ENCODE results near the gene CCDC171.

The CCDC171 gene

GRCh38 chr9:15722888-15723287 lies 170.0 kb downstream of the CCDC171 start:
- DNase-seq (ENCODE audit: low spot score): no peak
- TF ChIP-seq CTCF (IDR thresholded peaks at IDR 0.05; ENCODE audit: extremely low read depth, missing control alignments): no peak

GRCh38 chr9:15724016-15724415 lies 171.2 kb downstream of the CCDC171 start:
- TF ChIP-seq CTCF (IDR thresholded peaks at IDR 0.05; ENCODE audit: extremely low read depth, missing control alignments): no peak
- DNase-seq (ENCODE audit: low spot score): no peak

DNA sequence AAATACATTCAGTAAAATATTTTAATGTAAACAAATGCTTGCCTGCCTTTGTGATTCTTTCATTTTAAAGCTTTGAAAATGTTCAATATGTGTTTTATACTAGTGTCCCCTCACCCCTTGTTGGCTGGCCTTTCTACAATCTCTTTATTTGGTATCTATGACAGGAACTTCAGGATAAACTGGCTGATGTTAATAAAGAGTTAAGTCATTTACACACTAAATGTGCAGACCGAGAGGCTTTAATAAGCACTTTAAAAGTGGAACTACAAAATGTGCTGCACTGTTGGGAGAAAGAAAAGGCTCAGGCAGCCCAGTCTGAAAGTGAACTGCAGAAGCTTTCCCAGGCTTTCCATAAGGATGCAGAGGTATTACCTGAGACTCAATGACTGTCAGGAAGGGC lies 171.8 kb downstream of the CCDC171 start:
- TF ChIP-seq CTCF (IDR thresholded peaks at IDR 0.05; ENCODE audit: extremely low read depth, missing control alignments): no peak
- no peak for DNase-seq (ENCODE audit: low spot score)

- TF ChIP-seq CTCF (IDR thresholded peaks at IDR 0.05; ENCODE audit: extremely low read depth, missing control alignments): no peak
- DNase-seq (ENCODE audit: low spot score): no peak
These were observed 173.1 kb downstream of the CCDC171 start for GRCh38 chr9:15725953-15726352.

DNA sequence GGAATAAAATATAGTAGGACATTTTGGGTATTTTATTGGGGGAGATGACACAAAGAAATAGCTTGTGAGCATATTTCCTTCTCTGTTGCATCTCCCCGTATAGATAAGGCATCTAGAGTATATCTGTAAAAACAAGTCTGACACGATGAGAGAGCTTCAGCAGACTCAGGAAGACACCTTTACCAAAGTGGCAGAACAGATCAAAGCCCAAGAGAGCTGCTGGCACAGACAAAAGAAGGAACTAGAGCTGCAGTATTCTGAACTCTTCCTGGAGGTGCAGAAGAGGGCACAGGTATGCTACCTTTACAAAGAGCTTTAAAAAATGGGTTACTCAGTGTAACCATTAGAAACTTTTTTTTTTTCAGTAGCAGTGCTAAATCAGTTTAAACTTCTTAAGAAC lies 176.7 kb downstream of the CCDC171 start:
- no peak for DNase-seq (ENCODE audit: low spot score)
- TF ChIP-seq CTCF (IDR thresholded peaks at IDR 0.05; ENCODE audit: extremely low read depth, missing control alignments): no peak

DNA sequence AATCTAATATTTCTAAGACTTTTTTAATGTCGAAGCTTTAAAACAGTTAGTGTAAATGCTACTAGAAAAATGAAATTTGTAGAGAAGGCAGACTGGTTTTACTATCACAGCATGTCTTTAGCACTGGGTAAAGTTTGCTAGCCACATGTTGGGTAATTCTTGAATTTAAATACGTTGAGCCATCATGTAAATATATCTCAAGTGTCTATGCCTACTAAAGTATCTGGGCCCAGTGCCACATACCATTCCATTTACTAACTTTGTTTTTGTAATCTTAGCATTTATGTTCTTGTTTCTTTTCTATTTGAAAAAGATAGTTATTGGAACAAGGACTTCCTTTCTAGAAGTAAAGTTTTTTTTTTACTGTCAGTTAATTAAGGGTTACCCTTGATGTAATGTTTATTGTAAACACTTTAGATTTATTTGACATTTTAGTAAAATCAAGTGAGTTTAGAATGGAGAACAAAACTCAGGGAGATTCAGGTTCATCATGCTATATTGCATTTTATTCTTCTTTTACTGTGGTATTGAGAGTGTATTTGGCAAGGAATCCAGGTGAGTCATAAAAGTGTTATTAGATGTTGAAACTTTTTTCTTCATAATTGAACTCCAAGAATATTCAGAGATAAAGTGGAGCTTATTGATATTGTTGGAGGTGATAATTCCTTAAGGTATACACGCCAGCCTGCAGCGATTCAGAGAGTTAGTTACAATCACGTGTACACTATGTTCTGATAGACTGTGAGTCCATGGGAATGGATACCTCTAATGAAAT lies 182.4 kb downstream of the CCDC171 start:
- DNase-seq (ENCODE audit: low spot score): no peak
- no peak for TF ChIP-seq CTCF (IDR thresholded peaks at IDR 0.05; ENCODE audit: extremely low read depth, missing control alignments)

DNA sequence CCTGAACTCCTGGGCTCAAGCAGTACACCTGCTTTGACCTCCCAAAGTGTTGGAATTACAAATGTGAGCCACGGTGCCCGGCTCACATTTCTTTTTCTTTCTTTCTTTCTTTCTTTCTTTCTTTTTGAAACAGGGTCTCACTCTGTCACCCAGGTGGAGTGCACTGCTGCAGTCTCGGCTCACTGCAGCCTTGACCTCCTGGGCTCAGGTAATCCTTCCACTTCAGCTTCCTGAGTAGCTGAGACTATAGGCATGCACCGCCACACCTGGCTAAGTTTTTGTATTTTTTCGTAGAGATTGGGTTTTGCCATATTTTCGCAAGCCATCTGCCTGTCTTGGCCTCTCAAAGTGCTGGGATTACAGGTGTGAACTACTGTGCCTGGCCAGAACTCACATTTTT lies 183.7 kb downstream of the CCDC171 start:
- TF ChIP-seq CTCF (IDR thresholded peaks at IDR 0.05; ENCODE audit: extremely low read depth, missing control alignments): no peak
- DNase-seq (ENCODE audit: low spot score): no peak

Measured in GM20000 (cell line).